GM21619 (cell line): ENCODE measurements around the gene LONRF3.
A peak's percentile ranks its signal among the peaks of the same experiment; 100 is the strongest.

ENCODE experiments used
- ATAC-seq: cut with Tn5 transposase; IDR thresholded peaks from one replicate; pipeline ENCODE4 v1.9.1; 2021; ENCODE audit not compliant: unreplicated experiment

LONRF3 gene

GRCh38 chrX:118974088-118974907, at the start of gene LONRF3:
Gene LONRF3 (plus strand): TSS chrX:118974618. CDS start chrX:118974781, 163 bp downstream.
- ATAC-seq, result no peak

- ATAC-seq, result no peak
These were observed 46.3 kb upstream of the LONRF3 start for GRCh38 chrX:118928151-118928550.

- ATAC-seq, result no peak
These were observed 39.1 kb upstream of the LONRF3 start for GRCh38 chrX:118935352-118935751.

- no peak for ATAC-seq
These were observed 33.3 kb upstream of the LONRF3 start for GRCh38 chrX:118941147-118941546.

- ATAC-seq, result no peak
These were observed 31.3 kb upstream of the LONRF3 start for GRCh38 chrX:118943102-118943501.

- ATAC-seq, result no peak
These were observed 28.5 kb upstream of the LONRF3 start for GRCh38 chrX:118945921-118946320.

GRCh38 chrX:118948270-118948669, 26.1 kb upstream of the LONRF3 start:
- ATAC-seq, result no peak

GRCh38 chrX:118961866-118962560, 12.4 kb upstream of the LONRF3 start:
- ATAC-seq, result no peak

GRCh38 chrX:118963159-118963558, 11.3 kb upstream of the LONRF3 start:
- ATAC-seq, result no peak

- no peak for ATAC-seq
These were observed 10.2 kb upstream of the LONRF3 start for GRCh38 chrX:118964252-118964651.

- no peak for ATAC-seq
These were observed 9.0 kb upstream of the LONRF3 start for GRCh38 chrX:118965395-118965794.

GRCh38 chrX:118968031-118968430, 6.4 kb upstream of the LONRF3 start:
- ATAC-seq, result no peak

GRCh38 chrX:118971552-118971951, 2.9 kb upstream of the LONRF3 start:
- no peak for ATAC-seq

GRCh38 chrX:118973389-118974087, 880 bp upstream of the LONRF3 start:
- ATAC-seq, result no peak

GRCh38 chrX:118974908-118975671, 672 bp downstream of the LONRF3 start:
- peak; percentile 43 for ATAC-seq

GRCh38 chrX:118975831-118976598, 1.6 kb downstream of the LONRF3 start:
- no peak for ATAC-seq

GRCh38 chrX:118976599-118977340, 2.4 kb downstream of the LONRF3 start:
- no peak for ATAC-seq

- ATAC-seq, result no peak
These were observed 3.0 kb downstream of the LONRF3 start for GRCh38 chrX:118977424-118977823.

GRCh38 chrX:118978451-118978850, 4.0 kb downstream of the LONRF3 start:
- no peak for ATAC-seq

GRCh38 chrX:118980761-118981160, 6.3 kb downstream of the LONRF3 start:
- ATAC-seq, result no peak
